GM23338 (cell line): ENCODE data around the gene CARMIL1.

ENCODE experiments used
- CREB1 ChIP-seq: fragments of 250-450 bp; sonication (Bioruptor Pico); IDR thresholded peaks from 2 replicates; pipeline ENCODE4 v1.5.0; 2020; ENCODE audit warnings: low read depth, mild to moderate bottlenecking, moderate library complexity
- CTCF ChIP-seq, 2 experiments: fragments of 200-600 bp in 1 of 2; sonication (generic) in 1 of 2; conservative IDR thresholded peaks; 2 replicates each; pipeline versions ENCODE4 v1.5.1 to v1.6.1; 2016 to 2017; ENCODE audit warnings: antibody characterized with exemption in 2 of 2, low read depth in 2 of 2, mild to moderate bottlenecking in 2 of 2, moderate library complexity in 1 of 2
- EZH2 ChIP-seq: fragments of 200-600 bp; sonication (generic); IDR thresholded peaks from one replicate; pipeline ENCODE4 v1.8.0; 2017; ENCODE audit warnings: antibody characterized with exemption, mild to moderate bottlenecking, low read depth; ENCODE audit not compliant: unreplicated experiment
- EZH2phosphoT487 ChIP-seq: fragments of 200-600 bp; sonication (generic); IDR thresholded peaks from one replicate; pipeline ENCODE4 v1.8.1; 2018; ENCODE audit warnings: antibody characterized with exemption; ENCODE audit not compliant: unreplicated experiment
- JUNB ChIP-seq: IDR thresholded peaks from one replicate; pipeline ENCODE4 v1.6.1; 2016; ENCODE audit warnings: antibody characterized with exemption; ENCODE audit not compliant: unreplicated experiment
- NANOG ChIP-seq: IDR thresholded peaks from 2 replicates; pipeline ENCODE4 v1.6.1; 2016; ENCODE audit warnings: antibody characterized with exemption, borderline replicate concordance
- POLR2AphosphoS5 ChIP-seq: IDR thresholded peaks from 2 replicates; pipeline ENCODE4 v1.6.1; 2016; ENCODE audit warnings: antibody characterized with exemption, low read depth
- REST ChIP-seq: IDR thresholded peaks from one replicate; pipeline ENCODE4 v1.6.1; 2018; ENCODE audit warnings: antibody characterized with exemption; ENCODE audit not compliant: unreplicated experiment
- STAT1 ChIP-seq: IDR thresholded peaks from one replicate; pipeline ENCODE4 v1.6.1; 2016; ENCODE audit warnings: antibody characterized with exemption; ENCODE audit not compliant: unreplicated experiment
- ZNF114 ChIP-seq: fragments of 250-450 bp; sonication (Bioruptor Pico); IDR thresholded peaks from 2 replicates; pipeline ENCODE4 v1.5.0; 2020; ENCODE audit warnings: mild to moderate bottlenecking, moderate library complexity
- TF ChIP-seq, protein P1 (sequence below): IDR thresholded peaks from 2 replicates; pipeline ENCODE4 v1.6.1; 2016; ENCODE audit warnings: antibody characterized with exemption
- TF ChIP-seq, protein P2 (sequence below): fragments of 250-450 bp; sonication (Bioruptor Pico); IDR thresholded peaks from 2 replicates; pipeline ENCODE4 v1.5.0; 2020; ENCODE audit warnings: mild to moderate bottlenecking, moderate library complexity

- no peak for TF ChIP-seq CTCF (conservative IDR thresholded peaks at IDR 0.05; ENCODE audit: low read depth in 2 of 2)
- no peak for TF ChIP-seq REST
- TF ChIP-seq NANOG: no peak
- no peak for TF ChIP-seq POLR2AphosphoS5
- no peak for TF ChIP-seq EZH2
- TF ChIP-seq EZH2phosphoT487: no peak
- TF ChIP-seq JUNB: no peak
- TF ChIP-seq ZNF114 (CRISPR knock-in tag): no peak
- no peak for TF ChIP-seq CREB1 (CRISPR knock-in tag)
- no peak for TF ChIP-seq STAT1
- TF ChIP-seq, protein P1, sequence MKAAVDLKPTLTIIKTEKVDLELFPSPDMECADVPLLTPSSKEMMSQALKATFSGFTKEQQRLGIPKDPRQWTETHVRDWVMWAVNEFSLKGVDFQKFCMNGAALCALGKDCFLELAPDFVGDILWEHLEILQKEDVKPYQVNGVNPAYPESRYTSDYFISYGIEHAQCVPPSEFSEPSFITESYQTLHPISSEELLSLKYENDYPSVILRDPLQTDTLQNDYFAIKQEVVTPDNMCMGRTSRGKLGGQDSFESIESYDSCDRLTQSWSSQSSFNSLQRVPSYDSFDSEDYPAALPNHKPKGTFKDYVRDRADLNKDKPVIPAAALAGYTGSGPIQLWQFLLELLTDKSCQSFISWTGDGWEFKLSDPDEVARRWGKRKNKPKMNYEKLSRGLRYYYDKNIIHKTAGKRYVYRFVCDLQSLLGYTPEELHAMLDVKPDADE: no peak
- TF ChIP-seq, protein P2, sequence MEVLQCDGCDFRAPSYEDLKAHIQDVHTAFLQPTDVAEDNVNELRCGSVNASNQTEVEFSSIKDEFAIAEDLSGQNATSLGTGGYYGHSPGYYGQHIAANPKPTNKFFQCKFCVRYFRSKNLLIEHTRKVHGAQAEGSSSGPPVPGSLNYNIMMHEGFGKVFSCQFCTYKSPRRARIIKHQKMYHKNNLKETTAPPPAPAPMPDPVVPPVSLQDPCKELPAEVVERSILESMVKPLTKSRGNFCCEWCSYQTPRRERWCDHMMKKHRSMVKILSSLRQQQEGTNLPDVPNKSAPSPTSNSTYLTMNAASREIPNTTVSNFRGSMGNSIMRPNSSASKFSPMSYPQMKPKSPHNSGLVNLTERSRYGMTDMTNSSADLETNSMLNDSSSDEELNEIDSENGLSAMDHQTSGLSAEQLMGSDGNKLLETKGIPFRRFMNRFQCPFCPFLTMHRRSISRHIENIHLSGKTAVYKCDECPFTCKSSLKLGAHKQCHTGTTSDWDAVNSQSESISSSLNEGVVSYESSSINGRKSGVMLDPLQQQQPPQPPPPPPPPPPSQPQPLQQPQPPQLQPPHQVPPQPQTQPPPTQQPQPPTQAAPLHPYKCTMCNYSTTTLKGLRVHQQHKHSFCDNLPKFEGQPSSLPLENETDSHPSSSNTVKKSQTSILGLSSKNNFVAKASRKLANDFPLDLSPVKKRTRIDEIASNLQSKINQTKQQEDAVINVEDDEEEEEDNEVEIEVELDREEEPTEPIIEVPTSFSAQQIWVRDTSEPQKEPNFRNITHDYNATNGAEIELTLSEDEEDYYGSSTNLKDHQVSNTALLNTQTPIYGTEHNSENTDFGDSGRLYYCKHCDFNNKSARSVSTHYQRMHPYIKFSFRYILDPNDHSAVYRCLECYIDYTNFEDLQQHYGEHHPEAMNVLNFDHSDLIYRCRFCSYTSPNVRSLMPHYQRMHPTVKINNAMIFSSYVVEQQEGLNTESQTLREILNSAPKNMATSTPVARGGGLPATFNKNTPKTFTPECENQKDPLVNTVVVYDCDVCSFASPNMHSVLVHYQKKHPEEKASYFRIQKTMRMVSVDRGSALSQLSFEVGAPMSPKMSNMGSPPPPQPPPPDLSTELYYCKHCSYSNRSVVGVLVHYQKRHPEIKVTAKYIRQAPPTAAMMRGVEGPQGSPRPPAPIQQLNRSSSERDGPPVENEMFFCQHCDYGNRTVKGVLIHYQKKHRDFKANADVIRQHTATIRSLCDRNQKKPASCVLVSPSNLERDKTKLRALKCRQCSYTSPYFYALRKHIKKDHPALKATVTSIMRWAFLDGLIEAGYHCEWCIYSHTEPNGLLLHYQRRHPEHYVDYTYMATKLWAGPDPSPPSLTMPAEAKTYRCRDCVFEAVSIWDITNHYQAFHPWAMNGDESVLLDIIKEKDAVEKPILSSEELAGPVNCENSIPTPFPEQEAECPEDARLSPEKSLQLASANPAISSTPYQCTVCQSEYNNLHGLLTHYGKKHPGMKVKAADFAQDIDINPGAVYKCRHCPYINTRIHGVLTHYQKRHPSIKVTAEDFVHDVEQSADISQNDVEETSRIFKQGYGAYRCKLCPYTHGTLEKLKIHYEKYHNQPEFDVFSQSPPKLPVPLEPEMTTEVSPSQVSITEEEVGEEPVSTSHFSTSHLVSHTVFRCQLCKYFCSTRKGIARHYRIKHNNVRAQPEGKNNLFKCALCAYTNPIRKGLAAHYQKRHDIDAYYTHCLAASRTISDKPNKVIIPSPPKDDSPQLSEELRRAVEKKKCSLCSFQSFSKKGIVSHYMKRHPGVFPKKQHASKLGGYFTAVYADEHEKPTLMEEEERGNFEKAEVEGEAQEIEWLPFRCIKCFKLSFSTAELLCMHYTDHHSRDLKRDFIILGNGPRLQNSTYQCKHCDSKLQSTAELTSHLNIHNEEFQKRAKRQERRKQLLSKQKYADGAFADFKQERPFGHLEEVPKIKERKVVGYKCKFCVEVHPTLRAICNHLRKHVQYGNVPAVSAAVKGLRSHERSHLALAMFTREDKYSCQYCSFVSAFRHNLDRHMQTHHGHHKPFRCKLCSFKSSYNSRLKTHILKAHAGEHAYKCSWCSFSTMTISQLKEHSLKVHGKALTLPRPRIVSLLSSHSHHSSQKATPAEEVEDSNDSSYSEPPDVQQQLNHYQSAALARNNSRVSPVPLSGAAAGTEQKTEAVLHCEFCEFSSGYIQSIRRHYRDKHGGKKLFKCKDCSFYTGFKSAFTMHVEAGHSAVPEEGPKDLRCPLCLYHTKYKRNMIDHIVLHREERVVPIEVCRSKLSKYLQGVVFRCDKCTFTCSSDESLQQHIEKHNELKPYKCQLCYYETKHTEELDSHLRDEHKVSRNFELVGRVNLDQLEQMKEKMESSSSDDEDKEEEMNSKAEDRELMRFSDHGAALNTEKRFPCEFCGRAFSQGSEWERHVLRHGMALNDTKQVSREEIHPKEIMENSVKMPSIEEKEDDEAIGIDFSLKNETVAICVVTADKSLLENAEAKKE (CRISPR knock-in tag): no peak
Observed at GRCh38 chr6:25327432-25327831, 48.3 kb downstream of the CARMIL1 start.
